HG03280 (cell line): ENCODE results near the gene TTLL9.
"Not testable (repeated sequence)": the region's sequence is repeated elsewhere in the genome, so short reads cannot be mapped to it uniquely, and the experiment has no call there.

Experiments
- ATAC-seq: cut with Tn5 transposase; IDR thresholded peaks from one replicate; pipeline ENCODE4 v1.9.1; 2021; ENCODE audit warnings: mild to moderate bottlenecking, moderate library complexity; ENCODE audit not compliant: unreplicated experiment

The TTLL9 gene

GRCh38 chr20:31915491-31916280 is 45.3 kb downstream of the TTLL9 start:
- ATAC-seq, result no peak

GRCh38 chr20:31916708-31917107 is 46.3 kb downstream of the TTLL9 start:
- no peak for ATAC-seq

- not testable (repeated sequence) for ATAC-seq
Measured at GRCh38 chr20:31917962-31918412, 47.6 kb downstream of the TTLL9 start.

- ATAC-seq, result no peak
Measured at GRCh38 chr20:31918466-31919105, 48.2 kb downstream of the TTLL9 start.

GRCh38 chr20:31919410-31920155 is 49.1 kb downstream of the TTLL9 start:
- no peak for ATAC-seq

GRCh38 chr20:31920275-31920855 is 49.9 kb downstream of the TTLL9 start:
- no peak for ATAC-seq

GRCh38 chr20:31921480-31921879 is 51.0 kb downstream of the TTLL9 start:
- not testable (repeated sequence) for ATAC-seq

GRCh38 chr20:31922181-31922580 is 51.7 kb downstream of the TTLL9 start:
- no peak for ATAC-seq

- no peak for ATAC-seq
Measured at GRCh38 chr20:31922588-31922987, 52.2 kb downstream of the TTLL9 start.

GRCh38 chr20:31923388-31924331 is 53.2 kb downstream of the TTLL9 start:
- no peak for ATAC-seq

- no peak for ATAC-seq
Measured at GRCh38 chr20:31924561-31924960, 54.1 kb downstream of the TTLL9 start.

GRCh38 chr20:31925631-31926030 is 55.2 kb downstream of the TTLL9 start:
- ATAC-seq, result no peak

GRCh38 chr20:31926493-31926892 is 56.1 kb downstream of the TTLL9 start:
- no peak for ATAC-seq

- ATAC-seq, result no peak
Measured at GRCh38 chr20:31927627-31928159, 57.3 kb downstream of the TTLL9 start.

- ATAC-seq, result not testable (repeated sequence)
Measured at GRCh38 chr20:31929631-31930030, 59.2 kb downstream of the TTLL9 start.

- ATAC-seq, result no peak
Measured at GRCh38 chr20:31930779-31931178, 60.3 kb downstream of the TTLL9 start.

- no peak for ATAC-seq
Measured at GRCh38 chr20:31933698-31934097, 63.3 kb downstream of the TTLL9 start.

- ATAC-seq, result no peak
Measured at GRCh38 chr20:31934491-31934890, 64.1 kb downstream of the TTLL9 start.

- no peak for ATAC-seq
Measured at GRCh38 chr20:31934968-31935764, 64.7 kb downstream of the TTLL9 start.
